OCI-LY7 (cell line): ENCODE data around the gene CD6. TPM values are rescaled to one million over a fixed set of nuclear protein-coding genes. Genes with fewer than 3 reads are reported as not detected.

Experiments
- BruUV-seq: library from RNA; stranded (reverse); fragments of 400-500 nt; replicated peaks from 2 replicates; lab custom pipeline; 2021; lab: Mats Ljungman, UMichigan
- CTCF ChIA-PET: fragments of 300-600 bp; sonication (Branson Sonifier 250); formaldehyde crosslinking; loops from one replicate; lab custom pipeline; 2022; ENCODE audit warnings: antibody characterized with exemption; ENCODE audit not compliant: unreplicated experiment; lab: Charles Lee
- POLR2A ChIA-PET: fragments of 300-600 bp; sonication (Branson Sonifier 250); formaldehyde crosslinking; loops from one replicate; lab custom pipeline; 2022; ENCODE audit warnings: antibody characterized with exemption; lab: Charles Lee
- DNase-seq: peaks from one replicate; pipeline ENCODE4 v3.0.0-alpha.2; 2015; ENCODE audit warnings: low spot score
- H2AFZ ChIP-seq: fragments of 200-600 bp; sonication (generic), shearing (Covaris generic); 2 replicates; pipeline ENCODE4 v1.6.1; 2014; ENCODE audit warnings: mild to moderate bottlenecking, antibody characterized with exemption, low read length, moderate library complexity
- H3K27ac ChIP-seq: fragments of 200-600 bp; sonication (generic); 2 replicates; pipeline ENCODE4 v1.5.1; 2014; ENCODE audit warnings: mixed run types, low read depth, mild to moderate bottlenecking, moderate library complexity, low read length, inconsistent platforms; ENCODE audit not compliant: poor library complexity, severe bottlenecking
- H3K36me3 ChIP-seq: fragments of 200-600 bp; sonication (generic); 2 replicates; pipeline ENCODE4 v1.6.1; 2014; ENCODE audit warnings: mild to moderate bottlenecking, antibody characterized with exemption, low read length, moderate library complexity, mixed read lengths; ENCODE audit not compliant: insufficient read depth
- H3K4me1 ChIP-seq: fragments of 200-600 bp; sonication (generic); 2 replicates; pipeline ENCODE4 v1.5.1; 2014; ENCODE audit warnings: mild to moderate bottlenecking, low read length; ENCODE audit not compliant: insufficient read depth, poor library complexity, severe bottlenecking
- H3K4me2 ChIP-seq: fragments of 200-600 bp; sonication (generic); 2 replicates; pipeline ENCODE4 v1.6.1; 2014; ENCODE audit warnings: mild to moderate bottlenecking, low read length
- H3K4me3 ChIP-seq: fragments of 200-600 bp; sonication (generic); 2 replicates; pipeline ENCODE4 v1.5.1; 2014; ENCODE audit warnings: mild to moderate bottlenecking, low read depth, low read length; ENCODE audit not compliant: poor library complexity, severe bottlenecking
- H3K79me2 ChIP-seq: fragments of 200-600 bp; sonication (generic); 2 replicates; pipeline ENCODE4 v1.6.1; 2016; ENCODE audit warnings: low read depth, mild to moderate bottlenecking, low read length, moderate library complexity, mixed read lengths; ENCODE audit not compliant: insufficient read depth
- H3K9me2 ChIP-seq: fragments of 200-600 bp; sonication (generic); 2 replicates; pipeline ENCODE4 v1.6.1; 2016; ENCODE audit warnings: mild to moderate bottlenecking, low read length, mixed read lengths; ENCODE audit not compliant: insufficient read depth
- H3K9me3 ChIP-seq: fragments of 200-600 bp; sonication (generic); 2 replicates; pipeline ENCODE4 v1.6.1; 2014; ENCODE audit warnings: mild to moderate bottlenecking, mixed run types, low read length, mixed read lengths
- H4K20me1 ChIP-seq: fragments of 200-600 bp; sonication (generic); 2 replicates; pipeline ENCODE4 v1.6.1; 2014; ENCODE audit warnings: mild to moderate bottlenecking, antibody characterized with exemption, low read length, moderate library complexity, mixed read lengths; ENCODE audit not compliant: insufficient read depth
- EZH2phosphoT487 ChIP-seq: fragments of 200-600 bp; sonication (generic); IDR thresholded peaks from 2 replicates; pipeline ENCODE4 v1.6.1; 2018; ENCODE audit warnings: low read depth, borderline replicate concordance, mild to moderate bottlenecking, mixed run types, antibody characterized with exemption, low read length, moderate library complexity, mixed read lengths
- intact Hi-C: fragments of 100-400 bp; cut with micrococcal nuclease; formaldehyde crosslinking; loops from one replicate; pipeline ENCODE4 v1.10.0; 2022; ENCODE audit not compliant: unreplicated experiment
- total RNA-seq, 2 experiments: library from RNA; depleted of rRNA in 1 of 2; stranded (reverse); fragments of >200 nt in 1 of 2; shearing (Covaris generic) in 1 of 2; gene quantifications; 2 replicates each; pipeline ENCODE4 v1.2.3, GENCODE V29; 2014 to 2022
- TF ChIP-seq, protein P1 (sequence below): fragments of 200-600 bp; sonication (generic); conservative IDR thresholded peaks from 2 replicates; pipeline ENCODE4 v1.5.1; 2014; ENCODE audit warnings: mild to moderate bottlenecking, antibody characterized with exemption, low read length, moderate library complexity, mixed read lengths

Gene CD6
- total RNA-seq, 2 experiments from 2014 or later: not detected

GRCh38 chr11:61054513-61054912 is 83.0 kb downstream of the CD6 start:
- ChIA-PET POLR2A (interaction anchor here (0.6 kb wide), 1 partner anchor 34 kb away, joined by 4 read pairs; no protein-coding TSS in a partner anchor), CTCF (no interaction called here)
- intact Hi-C loops: loop anchor here (5.0 kb wide), 1 partner anchor 73 kb away; no protein-coding TSS in a partner anchor
- Histone ChIP-seq H3K9me2 (no peaks in the 10 kb centered on the region), H3K9me3 (no peaks in the 10 kb centered on the region), H4K20me1 (no peaks in the 10 kb centered on the region), H3K4me2 (no peak overlapping the region), H3K27ac (no peak overlapping the region), H3K4me3 (no peak overlapping the region), H2AFZ (no peak overlapping the region), H3K4me1 (no peaks in the 10 kb centered on the region), H3K79me2 (no peaks in the 10 kb centered on the region), H3K36me3 (no peaks in the 10 kb centered on the region)
- no TSS peak for BruUV-seq
- DNase-seq: no peak
- TF ChIP-seq EZH2phosphoT487: no peak
- TF ChIP-seq, protein P1, sequence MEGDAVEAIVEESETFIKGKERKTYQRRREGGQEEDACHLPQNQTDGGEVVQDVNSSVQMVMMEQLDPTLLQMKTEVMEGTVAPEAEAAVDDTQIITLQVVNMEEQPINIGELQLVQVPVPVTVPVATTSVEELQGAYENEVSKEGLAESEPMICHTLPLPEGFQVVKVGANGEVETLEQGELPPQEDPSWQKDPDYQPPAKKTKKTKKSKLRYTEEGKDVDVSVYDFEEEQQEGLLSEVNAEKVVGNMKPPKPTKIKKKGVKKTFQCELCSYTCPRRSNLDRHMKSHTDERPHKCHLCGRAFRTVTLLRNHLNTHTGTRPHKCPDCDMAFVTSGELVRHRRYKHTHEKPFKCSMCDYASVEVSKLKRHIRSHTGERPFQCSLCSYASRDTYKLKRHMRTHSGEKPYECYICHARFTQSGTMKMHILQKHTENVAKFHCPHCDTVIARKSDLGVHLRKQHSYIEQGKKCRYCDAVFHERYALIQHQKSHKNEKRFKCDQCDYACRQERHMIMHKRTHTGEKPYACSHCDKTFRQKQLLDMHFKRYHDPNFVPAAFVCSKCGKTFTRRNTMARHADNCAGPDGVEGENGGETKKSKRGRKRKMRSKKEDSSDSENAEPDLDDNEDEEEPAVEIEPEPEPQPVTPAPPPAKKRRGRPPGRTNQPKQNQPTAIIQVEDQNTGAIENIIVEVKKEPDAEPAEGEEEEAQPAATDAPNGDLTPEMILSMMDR: no peak

GRCh38 chr11:61054927-61055562 is 83.6 kb downstream of the CD6 start:
- no peaks in the 10 kb centered on the region for H3K36me3 ChIP-seq
- H3K9me2 ChIP-seq: no peaks in the 10 kb centered on the region
- H3K27ac ChIP-seq: no peak overlapping the region
- CTCF ChIA-PET: no interaction called here
- H4K20me1 ChIP-seq: no peaks in the 10 kb centered on the region
- DNase-seq: no peak
- POLR2A ChIA-PET: interaction anchor here (0.6 kb wide), 1 partner anchor 34 kb away, joined by 4 read pairs; no protein-coding TSS in a partner anchor
- H3K4me1 ChIP-seq: no peaks in the 10 kb centered on the region
- H3K9me3 ChIP-seq: no peaks in the 10 kb centered on the region
- H3K79me2 ChIP-seq: no peaks in the 10 kb centered on the region
- no peak overlapping the region for H3K4me2 ChIP-seq
- intact Hi-C loops: loop anchor here (5.0 kb wide), 1 partner anchor 72 kb away; no protein-coding TSS in a partner anchor
- H3K4me3 ChIP-seq: no peak overlapping the region
- BruUV-seq: no TSS peak
- no peak for TF ChIP-seq EZH2phosphoT487
- TF ChIP-seq, protein P1: no peak
- H2AFZ ChIP-seq: no peak overlapping the region

GRCh38 chr11:61055776-61056175 is 84.3 kb downstream of the CD6 start:
- BruUV-seq: no TSS peak
- ChIA-PET POLR2A (no interaction called here), CTCF (no interaction called here)
- Histone ChIP-seq H3K36me3 (no peaks in the 10 kb centered on the region), H3K4me1 (peaks cover 5% of the 10 kb centered on the region), H3K79me2 (no peaks in the 10 kb centered on the region), H3K9me3 (no peaks in the 10 kb centered on the region), H3K4me3 (no peak overlapping the region), H3K9me2 (no peaks in the 10 kb centered on the region), H4K20me1 (no peaks in the 10 kb centered on the region), H3K27ac (no peak overlapping the region), H3K4me2 (no peak overlapping the region), H2AFZ (no peak overlapping the region)
- TF ChIP-seq EZH2phosphoT487: no peak
- TF ChIP-seq, protein P1: no peak
- intact Hi-C loops: no loop called here
- no peak for DNase-seq
